H1 (cell line): Measurements from ENCODE around the gene MICALL2. TPM values are rescaled to one million over a fixed set of nuclear protein-coding genes. Genes with fewer than 3 reads are reported as not detected.

Experiments
- HDAC2 ChIP-seq, 2 experiments: fragments of 300-600 bp in 1 of 2; sonication (generic) in 1 of 2; IDR thresholded peaks; 2 replicates each; pipeline ENCODE4 v1.6.1; 2011 to 2012; ENCODE audit warnings: low read depth in 2 of 2, low read length in 2 of 2, mild to moderate bottlenecking in 2 of 2, moderate library complexity in 2 of 2, borderline replicate concordance in 1 of 2, inconsistent platforms in 1 of 2
- SP4 ChIP-seq: IDR thresholded peaks from 2 replicates; pipeline ENCODE4 v1.6.1; 2012; ENCODE audit warnings: low read length, inconsistent platforms
- polyA plus RNA-seq, 7 experiments: library from polyadenylated mRNA; depleted of rRNA in 3 of 7; stranded (reverse) in 5 of 7; unstranded in 2 of 7; fragments of >200 nt in 5 of 7; fragments of 200-250 nt in 2 of 7; gene quantifications; 1 replicate in 5 of 7; 2 replicates in 1 of 7; 4 replicates in 1 of 7; pipeline versions ENCODE4 v1.2.1 to v1.2.3, GENCODE V29; 2011 to 2013; ENCODE audit warnings: missing spikeins in 2 of 7, mixed read lengths in 2 of 7
- total RNA-seq: library from RNA; stranded (reverse); fragmentation: NEBNext Ultra II Directional; extraction: Animal tissue kit (Norgen Biotek cat#: 25700); gene quantifications from 2 replicates; pipeline ENCODE4 v1.2.1, GENCODE V29; 2021

Gene MICALL2
- total and polyA plus RNA-seq, 2 of the 8 experiments (the other 6 are each of a cell fraction or from before 2014, with no cell fraction given): 5.3 to 8.5 TPM

DNA sequence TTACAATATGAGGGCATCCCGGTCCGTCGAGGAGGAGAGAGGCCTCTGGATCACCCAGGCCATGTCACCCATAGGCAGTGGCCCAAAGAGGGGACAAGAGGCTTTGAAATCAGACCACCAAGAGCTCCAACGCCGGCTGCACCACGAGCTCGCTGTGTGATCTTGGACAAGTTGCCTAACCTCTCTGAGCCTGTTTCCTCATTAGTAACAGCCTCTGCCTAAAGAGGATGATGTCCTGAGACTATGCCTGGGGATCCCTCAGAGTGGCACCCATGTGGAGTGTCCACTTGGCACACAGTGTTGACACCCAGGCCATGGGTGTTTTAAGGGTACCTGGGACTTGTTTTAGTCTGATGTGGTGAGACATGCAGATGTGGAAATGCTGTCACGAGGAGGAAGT lies 50.8 kb downstream of the MICALL2 start (continued):
- TF ChIP-seq HDAC2 (IDR thresholded peaks at IDR 0.05; ENCODE audit: borderline replicate concordance in 1 of 2, low read depth in 2 of 2, low read length in 2 of 2) (no peak), SP4 (no peak)
